ENCODE data around the gene C2CD3.

C2CD3 gene

DNA sequence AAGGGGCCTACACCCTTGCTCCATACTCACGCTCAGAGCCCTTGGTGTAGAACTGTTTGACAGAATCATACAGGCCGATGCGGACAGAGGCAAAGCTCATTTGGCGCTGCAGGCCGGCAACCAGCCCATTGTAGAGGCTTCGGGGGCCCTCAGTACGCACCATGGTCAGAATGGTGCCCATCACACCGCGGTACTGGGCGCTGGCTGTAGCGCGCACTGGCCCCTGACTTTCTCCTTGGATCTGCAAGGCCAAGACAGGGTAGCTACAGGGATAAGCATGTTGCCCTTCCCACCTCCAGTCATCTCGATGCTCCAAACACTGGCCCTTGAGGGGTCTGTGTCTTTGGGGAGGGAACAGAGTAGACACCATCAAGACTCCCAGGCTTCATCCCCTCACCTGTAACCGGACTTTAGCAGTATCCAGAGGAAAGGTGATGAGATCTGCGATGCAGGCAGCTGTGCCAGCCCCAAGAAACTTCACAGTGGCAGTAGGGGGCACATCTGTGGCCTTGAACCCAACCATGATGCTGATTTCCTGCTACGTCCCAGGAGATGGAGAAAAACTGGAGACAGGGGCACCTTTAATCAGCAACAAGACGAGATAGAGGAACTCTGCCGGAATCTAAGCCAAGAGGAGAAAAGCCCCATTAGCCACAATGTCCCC, 192.8 kb downstream of the C2CD3 start:
- DNase-seq, result no peak

DNA sequence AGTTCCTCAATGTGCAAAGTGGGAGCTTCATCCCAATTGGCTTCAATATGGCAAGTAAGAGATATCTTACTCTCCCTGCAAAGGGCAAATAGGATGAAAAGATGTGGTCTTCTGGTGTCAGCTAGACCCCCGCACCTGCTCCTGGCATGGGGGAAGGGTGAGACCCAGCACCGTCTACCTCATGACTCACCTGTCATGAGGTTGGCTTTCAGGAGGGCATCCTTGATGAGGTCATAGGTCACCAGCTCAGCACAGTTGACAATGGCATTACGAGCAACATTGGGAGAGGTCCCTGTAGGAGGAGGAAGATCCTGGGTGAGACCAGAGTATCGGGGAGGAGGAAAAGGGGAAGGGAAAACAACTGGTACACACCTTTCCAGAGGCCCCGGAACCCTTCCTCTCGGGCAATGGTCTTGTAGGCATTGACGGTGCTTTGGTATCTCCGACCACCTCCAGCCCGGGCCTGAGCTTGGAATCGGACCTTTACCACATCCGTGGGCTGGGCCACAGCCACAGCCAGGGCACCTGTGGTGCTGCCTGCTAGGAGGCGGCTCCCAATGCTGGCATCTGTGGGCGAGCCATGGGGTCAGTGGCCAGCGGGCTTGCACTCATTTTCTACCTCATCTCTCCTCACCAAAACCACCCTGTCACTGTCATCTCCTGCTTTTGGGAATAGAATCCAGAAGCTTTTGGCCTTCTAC, 194.2 kb downstream of the C2CD3 start:
- DNase-seq, result no peak

DNA sequence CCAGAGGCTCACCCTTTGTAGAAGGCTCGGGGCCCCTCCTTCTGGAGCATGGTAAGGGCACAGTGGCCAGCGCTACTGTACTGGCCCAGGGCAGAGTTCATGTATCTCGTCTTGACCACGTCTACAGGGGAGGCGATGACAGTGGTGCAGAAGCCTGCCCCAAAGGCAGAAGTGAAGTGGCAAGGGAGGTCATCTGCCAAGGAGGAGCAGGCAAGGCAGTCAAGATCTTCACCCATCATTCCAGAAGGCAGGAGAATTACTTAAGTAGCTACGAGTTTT, 195.4 kb downstream of the C2CD3 start:
- no peak for DNase-seq

DNA sequence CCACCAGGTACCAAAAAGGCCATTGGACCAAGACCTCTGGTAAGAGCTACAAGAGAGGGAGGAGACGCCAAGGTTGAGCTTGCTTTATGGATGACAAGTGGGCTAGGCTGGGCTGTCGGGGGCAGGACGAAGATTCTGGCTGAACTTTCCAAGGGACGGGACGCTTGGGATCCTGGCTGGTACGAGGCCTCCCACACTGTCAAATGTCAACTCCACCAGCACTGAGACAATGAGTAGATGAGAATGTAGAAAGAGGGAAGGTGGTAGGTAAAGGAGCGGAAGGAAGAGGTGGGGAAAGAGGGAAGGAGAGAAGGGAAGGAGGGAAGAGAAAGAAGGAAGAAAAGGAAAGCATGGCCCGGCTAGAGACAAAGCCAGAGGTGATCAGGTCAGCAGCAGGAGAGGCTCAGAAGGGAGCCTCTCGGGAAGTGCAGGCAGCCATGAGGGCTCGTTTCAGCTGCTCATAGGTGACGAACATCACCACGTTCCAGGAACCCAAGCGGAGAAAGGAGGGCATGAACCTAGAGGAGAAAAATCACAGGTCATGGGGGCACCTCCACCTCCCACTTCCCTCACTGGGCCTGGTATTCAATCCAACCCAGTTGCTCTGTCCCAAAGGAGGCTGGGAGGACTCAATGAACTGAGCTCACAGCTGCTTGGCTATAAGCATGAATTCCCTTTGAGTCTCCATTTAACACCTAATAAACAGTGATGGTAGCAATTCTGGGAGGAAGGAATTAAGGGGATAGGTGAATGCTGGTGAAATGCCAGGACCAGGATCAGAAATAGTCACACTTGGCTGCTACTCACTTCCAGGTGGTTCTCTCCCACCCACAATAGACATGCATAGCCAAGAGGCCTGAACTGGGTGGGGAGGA, 196.0 kb downstream of the C2CD3 start:
- no peak for DNase-seq

DNA sequence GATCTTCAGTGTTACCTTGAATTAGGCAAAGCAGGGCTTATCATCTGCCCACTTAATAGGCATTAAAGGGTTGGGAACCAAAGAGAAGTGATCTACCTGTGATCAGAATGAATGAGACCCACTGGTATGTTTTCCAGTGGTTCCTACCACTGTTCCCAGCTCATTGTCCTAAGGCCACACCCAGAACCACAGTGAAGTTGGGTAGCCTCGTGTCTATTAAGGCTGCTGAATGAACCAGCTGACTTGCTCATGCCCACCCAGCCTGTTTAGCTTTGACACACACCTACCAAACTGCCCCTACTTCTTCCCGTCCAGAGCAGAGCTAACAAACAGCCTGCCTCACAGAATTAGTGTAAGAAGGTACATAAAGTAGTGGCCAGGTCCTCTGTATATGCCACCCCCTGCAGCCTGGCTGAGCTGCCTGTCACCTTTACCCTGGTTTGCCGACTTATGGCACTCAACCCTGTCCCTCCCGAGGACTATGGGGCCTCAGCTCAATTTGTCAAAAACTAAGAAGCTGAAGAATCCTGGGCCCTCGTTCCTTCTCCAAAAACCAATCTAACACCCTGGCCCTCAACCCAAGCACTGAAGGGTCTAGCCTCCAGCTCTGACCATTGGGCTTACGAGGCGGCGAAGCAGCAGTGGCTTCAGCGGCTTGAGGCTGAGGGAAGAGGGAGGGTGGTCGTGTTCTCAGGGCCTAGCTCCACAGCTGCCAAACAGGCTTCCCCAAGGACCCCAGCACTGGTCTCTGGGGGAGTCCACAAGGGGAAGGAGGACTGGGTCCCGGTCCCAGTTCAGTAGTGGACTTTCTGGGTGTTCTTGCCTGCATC, 198.0 kb downstream of the C2CD3 start:
- DNase-seq, result no peak

DNA sequence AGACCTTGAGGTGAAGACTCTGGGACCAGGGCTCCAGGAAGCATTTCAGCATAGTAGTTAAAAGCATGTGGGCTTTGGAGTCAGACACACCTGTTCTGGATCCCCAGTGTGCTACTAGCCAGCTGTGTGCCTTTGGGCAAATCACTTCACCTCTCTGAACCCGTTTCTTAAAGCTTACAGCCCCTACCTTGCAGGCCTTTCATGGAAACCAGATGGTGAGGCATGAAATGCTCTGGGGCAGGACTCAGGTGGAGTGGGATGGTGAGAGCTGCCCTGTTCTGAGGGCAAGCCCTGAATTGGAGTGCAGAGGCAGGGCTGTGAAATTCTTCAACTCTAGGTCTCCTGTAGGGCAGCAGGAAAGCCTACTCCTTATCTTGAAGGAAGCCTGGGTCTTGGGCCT, 198.6 kb downstream of the C2CD3 start:
- no peak for DNase-seq

DNA sequence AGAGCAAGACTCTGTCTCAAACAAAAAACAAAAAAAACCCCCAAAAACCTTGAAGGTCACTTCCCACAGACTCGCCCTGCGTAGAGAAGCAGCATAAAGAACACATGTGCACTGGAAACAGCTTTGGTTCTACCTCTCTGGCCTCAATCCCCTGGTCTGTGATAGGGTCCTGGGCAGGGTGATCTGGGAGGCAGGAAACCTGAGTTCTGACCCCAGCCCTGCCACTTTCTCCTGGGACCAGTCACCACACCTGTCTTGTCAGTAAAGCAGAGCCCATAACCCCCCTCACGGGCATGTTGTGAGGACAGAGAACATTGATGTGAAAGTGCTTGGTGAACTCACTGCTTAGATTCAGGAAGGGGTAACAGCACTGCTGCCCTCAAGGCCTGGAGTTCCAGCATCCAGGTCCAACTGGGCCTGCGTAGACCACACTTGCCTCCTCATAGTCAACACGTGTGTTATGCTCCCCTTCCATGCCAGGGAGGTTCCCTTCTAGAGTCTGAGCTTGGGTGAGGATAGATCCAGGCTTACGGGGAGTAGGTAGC, 199.6 kb downstream of the C2CD3 start:
- no peak for DNase-seq

DNA sequence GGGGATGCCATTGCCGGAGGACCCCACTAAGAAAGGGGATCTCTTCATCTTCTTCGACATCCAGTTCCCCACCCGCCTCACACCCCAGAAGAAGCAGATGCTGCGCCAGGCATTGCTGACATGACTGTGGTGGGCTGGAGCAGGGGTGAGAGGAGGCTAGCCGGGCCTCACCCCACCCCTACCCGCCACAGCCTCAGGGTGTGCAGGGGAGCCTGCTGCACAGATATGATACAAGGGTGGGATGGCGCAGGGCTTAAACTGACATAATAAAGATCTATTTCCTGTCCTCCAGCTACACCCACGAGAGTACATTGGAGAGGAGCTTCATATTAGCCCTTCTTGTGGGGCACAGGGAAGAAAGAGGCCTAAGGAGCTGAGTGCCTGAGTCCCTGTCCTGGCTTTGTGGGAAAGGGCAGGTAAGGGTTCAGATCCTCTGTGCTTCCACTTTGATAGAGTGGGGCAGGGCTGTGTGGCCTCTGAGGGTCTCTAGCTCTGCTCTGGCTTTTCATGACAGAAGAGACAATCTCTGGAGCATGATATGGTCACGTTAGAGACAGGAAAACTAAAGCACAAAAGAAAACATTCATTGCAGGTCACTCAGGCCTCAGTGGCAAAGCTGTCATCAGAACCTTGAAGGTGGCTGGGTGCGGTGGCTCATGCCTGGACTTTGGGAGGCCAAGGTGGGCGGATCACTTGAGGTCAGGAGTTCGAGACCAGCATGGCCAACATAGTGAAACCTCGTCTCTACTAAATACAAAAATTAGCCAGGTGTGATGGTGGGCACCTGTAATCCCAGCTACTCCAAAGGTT, 200.6 kb downstream of the C2CD3 start:
- no peak for DNase-seq

DNA sequence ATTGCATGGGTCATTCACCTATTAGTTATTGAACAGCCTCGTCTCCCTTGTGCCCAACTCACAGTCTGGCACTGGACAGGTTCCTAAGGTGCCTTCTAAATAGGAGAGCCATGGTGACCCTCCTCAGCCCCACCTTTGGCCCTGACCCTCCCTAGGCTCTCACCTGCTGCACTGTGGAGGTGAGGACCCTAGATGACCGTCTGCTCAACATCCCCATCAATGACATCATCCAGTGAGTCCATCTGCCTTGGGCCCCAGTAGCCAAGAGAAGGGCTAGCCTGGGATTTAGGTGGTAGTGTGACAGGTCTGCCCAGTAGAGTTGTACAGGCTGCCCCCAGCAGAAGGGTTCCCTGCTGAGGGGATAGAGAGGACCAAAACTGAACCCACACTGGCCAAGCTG, 201.7 kb downstream of the C2CD3 start:
- no peak for DNase-seq

DNA sequence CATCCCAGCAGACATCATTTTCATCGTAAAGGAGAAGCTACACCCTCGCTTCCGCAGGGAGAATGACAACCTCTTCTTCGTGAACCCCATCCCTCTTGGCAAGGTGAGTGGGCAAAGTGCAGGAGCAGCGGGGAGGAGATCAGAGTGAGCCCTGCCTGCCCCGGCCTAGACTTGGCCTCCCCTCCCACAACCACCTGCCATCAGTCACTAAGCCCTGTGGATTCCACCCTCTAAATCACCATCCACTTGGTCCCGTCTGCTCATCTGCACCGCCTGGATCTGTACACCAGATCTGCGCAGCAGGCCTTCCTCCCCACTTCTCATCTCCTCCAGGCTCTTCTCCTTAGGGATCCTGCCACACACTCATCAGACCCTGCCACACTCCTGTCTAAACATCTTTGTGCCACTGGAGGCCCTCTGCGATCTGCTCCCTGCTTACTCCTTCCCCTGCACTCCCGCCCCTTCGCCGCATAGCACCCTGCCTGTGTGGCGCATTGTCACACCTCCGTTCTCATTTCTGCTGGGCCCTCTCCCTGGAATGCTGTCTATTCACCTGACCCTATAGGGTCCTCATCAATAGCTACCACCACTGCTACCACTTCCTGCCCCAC, 202.3 kb downstream of the C2CD3 start:
- no peak for DNase-seq

DNA sequence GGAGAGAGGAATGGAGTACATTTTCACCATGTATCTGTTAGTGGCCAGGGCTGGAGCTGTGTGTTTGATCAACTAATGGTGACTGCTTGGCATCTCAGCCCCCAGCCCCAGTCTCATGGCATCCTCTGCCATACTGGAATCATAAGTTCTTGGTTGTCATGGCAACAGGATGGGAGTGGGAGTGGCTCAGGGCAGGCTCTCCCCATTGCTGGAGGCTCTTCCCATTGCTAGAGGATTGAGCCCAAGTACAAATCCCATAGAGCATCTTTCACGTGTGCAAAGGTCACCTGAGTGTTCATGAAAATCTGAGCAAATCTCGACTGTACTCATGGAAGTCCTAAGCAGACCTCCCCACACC, 205.1 kb downstream of the C2CD3 start:
- peak in 1 of 2 experiments; percentile 36 for DNase-seq

DNA sequence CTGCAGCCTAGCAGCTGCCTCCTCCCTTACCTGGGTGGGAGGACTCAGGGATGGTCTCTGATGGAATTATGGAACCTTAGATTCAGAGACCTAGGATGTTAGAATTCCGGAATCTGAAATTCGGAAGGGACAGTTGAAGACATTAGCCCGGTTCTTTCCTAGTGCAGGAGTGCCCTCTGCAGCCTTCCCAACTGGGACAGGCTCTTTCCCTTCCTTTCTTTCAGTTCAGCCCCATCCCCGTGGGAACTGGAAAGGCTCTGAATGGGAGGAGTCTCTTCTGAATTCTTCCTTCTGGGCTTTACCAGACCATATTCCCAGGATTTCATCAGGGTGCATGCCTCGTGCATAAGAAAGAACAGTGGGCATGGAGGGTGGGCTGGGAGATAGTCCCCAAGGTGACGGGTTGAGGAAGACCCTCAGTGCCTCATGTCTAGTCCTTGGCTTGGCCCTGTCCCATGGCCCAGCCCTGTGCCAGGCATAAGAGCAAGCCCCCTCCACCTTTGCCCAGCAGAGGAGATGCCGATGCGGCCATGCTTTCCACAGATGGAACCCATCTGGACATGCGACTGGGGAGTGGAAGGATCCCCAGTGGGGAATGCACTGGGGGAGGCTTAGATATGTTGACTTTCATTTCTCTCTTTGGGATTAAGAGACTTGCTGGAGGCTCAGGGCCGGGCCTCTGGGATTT, 205.6 kb downstream of the C2CD3 start:
- DNase-seq, result peak; percentile 18 to 46

DNA sequence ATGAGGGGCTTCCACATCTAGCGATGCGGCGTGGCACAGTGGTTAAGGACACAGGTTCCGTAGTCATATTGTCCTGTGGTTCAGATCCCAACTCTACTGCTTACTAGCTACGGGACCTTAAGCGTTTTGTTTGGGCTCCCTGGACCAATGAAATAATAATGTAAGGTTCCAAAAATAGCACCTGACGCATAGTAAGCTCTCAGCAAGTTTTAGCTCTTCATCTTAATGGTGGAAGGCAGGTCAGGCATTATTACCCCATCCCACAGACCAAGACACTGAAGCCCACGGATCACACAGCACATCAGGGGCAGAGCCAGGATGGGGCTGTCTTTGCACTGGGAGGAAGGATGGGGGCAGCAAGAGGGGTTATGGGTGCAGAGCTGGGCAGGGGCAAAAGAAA, 206.9 kb downstream of the C2CD3 start:
- DNase-seq, result no peak
